HFF-Myc (cell line): Measurements from ENCODE around the gene MTR.

Source experiments
- DNase-seq: peaks from one replicate; pipeline ENCODE4 v3.0.0-alpha.2; 2011; ENCODE audit warnings: low read depth; ENCODE audit errors: extremely low read depth
- H3K4me3 ChIP-seq: replicated peaks from 2 replicates; pipeline ENCODE4 v1.5.1; 2011; ENCODE audit warnings: low read depth, mild to moderate bottlenecking, control low read depth, low read length
- TF ChIP-seq, protein P1 (sequence below): IDR thresholded peaks from 2 replicates; pipeline ENCODE4 v1.5.1; 2012; ENCODE audit warnings: mild to moderate bottlenecking, low read depth, low read length, control low read depth; ENCODE audit errors: missing control alignments

MTR gene

DNA sequence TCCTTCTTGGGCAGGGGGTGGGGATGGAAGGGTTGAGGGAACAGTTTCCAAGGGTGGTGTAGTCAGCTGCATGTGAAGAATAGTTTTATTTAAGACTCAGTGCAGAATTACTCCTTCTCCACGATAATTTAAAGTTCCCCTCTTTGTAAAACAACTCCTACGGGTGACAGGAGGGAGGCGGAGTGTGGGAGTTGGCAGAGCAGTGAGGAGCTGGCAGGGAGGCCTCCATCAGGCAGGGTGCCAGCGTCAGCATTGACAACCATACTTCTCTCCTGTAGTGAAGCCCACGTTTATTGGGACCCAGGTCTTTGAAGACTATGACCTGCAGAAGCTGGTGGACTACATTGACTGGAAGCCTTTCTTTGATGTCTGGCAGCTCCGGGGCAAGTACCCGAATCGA, 93.8 kb downstream of the MTR start:
- H3K4me3 ChIP-seq, result no peak overlapping the region
- no peak for DNase-seq
- TF ChIP-seq, protein P1, sequence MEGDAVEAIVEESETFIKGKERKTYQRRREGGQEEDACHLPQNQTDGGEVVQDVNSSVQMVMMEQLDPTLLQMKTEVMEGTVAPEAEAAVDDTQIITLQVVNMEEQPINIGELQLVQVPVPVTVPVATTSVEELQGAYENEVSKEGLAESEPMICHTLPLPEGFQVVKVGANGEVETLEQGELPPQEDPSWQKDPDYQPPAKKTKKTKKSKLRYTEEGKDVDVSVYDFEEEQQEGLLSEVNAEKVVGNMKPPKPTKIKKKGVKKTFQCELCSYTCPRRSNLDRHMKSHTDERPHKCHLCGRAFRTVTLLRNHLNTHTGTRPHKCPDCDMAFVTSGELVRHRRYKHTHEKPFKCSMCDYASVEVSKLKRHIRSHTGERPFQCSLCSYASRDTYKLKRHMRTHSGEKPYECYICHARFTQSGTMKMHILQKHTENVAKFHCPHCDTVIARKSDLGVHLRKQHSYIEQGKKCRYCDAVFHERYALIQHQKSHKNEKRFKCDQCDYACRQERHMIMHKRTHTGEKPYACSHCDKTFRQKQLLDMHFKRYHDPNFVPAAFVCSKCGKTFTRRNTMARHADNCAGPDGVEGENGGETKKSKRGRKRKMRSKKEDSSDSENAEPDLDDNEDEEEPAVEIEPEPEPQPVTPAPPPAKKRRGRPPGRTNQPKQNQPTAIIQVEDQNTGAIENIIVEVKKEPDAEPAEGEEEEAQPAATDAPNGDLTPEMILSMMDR, result no peak

DNA sequence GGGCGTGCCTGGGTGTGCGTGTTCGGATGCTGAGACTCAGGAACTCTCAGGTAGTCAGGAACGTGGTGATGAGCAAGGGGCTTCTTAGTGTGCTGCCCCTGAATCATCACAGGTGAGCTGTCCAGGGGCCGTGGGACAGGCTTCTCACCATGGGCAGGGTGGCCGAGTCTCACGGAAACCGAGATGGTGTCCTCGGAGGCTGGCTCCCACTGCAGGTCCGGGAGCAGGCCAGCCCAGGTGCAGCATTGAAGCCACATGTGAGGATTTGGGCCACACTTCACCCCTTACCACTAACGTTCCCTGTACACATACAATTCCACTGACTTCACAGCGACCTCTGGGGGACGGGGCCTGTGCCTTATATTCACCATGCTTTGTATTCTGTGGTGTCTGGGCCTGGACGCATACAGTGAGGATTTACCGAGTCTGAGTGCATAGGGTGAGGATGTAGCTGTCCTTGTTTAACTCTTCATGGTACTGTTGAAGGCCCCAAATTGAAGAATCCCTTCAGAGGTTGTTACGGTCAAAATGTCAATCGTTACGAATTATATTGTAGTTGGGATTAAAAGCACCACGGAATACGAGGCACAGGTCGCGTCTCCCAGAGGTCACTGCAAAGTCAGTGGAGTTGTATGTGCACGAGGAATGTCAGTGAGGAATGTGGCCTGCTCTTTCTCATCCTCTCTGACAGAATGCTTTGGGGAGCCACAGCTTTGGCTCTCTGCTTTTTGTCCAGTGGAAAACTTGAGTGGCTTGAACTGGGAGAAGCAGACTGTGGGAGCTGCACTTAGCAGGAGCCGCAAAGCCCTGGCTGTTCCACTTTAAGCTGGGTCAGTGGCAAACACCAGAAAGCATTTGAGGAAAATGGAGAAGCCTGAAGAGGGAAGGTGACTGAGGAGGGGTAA, 95.3 kb downstream of the MTR start:
- no peak for DNase-seq
- TF ChIP-seq, protein P1, result no peak
- no peak overlapping the region for H3K4me3 ChIP-seq

DNA sequence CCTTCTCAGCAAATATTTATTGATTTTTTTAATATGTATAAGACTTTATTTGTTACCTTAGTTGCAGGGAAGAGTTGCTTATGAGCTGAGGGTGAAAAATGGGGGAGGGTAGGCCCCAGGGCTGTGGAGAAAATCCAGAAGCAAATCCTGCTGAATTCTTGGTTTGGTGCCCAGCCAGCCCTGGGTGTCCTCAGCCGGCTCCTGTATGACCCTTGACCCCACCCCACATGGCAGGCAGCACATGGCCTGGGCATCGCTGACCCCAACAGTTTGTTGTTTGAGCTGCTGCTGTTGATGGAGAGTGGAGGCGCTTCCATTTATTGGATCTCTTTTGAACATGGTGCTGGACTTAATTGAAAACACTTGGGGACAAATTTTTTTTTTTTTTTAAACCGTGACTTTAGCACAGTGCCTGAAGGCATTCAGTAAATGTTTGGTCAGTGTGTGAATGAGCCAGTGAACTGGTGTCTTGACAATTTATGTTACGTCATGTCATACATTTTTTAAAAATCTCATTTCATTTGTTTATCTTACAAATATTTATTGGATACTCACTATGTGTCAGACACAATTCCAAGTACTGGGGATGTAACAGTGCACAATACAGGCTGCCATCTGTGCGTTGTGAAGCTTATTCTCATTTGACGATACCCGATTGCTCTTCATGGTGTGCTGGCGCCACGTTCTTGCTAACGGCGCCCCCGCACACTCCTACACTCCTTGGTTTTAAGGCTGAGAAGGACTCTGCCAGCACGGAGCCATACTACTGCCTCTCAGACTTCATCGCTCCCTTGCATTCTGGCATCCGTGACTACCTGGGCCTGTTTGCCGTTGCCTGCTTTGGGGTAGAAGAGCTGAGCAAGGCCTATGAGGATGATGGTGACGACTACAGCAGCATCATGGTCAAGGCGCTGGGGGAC, 98.8 kb downstream of the MTR start:
- peak; percentile 57 for DNase-seq
- TF ChIP-seq, protein P1, result no peak
- no peak overlapping the region for H3K4me3 ChIP-seq

DNA sequence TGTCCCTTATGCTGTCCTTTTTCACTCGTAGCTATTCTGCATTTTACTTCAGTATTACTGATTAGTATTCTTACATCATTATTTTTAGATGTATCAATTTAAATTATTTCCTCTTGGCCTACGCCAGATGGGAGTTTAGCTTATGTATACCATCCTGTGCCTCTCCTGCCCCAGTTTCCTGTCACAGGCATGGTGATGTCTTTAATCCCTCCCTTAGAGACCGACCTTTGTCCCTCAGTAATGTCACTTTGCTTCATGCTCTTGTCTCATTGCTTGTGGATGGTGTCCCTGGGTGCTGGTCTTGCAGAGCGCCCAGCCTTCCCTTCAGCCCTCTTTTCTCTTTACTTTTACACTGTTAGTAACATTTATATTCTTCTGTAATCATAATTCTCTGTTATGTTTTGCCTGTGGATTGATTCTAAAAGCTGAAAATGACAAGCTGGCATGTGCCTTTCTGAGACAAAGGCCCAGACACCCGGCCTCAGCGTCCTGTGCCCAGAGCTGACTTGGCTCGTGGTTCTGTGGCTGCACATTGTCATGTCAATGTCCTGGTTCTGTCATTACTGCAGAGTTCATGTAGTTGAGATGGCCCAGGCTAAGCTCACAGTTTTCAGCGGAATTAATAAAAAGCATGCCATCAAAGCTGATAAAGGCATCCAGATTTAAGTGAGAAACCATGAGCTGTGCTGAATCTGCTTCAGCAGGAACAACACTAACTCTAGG, 100.7 kb downstream of the MTR start:
- TF ChIP-seq, protein P1, result no peak
- no peak overlapping the region for H3K4me3 ChIP-seq
- DNase-seq, result no peak

DNA sequence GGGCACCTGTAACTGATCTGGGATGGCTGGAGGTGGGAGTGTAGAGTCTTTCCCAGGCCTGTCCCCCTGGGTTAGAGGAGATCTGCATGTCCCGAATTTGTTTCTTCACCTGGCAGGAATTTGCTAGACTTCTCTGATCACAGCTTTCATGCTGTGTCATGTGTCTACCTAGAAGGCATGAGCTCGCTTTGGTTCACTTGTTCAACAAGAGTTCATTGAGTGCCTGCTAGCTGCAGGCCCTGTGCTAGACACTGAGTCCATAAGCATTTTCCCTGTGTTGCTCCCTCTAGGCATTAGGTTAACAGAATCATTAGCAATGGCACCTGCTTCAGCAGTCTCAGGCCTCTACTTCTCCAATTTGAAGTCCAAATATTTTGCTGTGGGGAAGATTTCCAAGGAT, 101.6 kb downstream of the MTR start:
- DNase-seq, result no peak
- no peak overlapping the region for H3K4me3 ChIP-seq
- TF ChIP-seq, protein P1, result no peak

DNA sequence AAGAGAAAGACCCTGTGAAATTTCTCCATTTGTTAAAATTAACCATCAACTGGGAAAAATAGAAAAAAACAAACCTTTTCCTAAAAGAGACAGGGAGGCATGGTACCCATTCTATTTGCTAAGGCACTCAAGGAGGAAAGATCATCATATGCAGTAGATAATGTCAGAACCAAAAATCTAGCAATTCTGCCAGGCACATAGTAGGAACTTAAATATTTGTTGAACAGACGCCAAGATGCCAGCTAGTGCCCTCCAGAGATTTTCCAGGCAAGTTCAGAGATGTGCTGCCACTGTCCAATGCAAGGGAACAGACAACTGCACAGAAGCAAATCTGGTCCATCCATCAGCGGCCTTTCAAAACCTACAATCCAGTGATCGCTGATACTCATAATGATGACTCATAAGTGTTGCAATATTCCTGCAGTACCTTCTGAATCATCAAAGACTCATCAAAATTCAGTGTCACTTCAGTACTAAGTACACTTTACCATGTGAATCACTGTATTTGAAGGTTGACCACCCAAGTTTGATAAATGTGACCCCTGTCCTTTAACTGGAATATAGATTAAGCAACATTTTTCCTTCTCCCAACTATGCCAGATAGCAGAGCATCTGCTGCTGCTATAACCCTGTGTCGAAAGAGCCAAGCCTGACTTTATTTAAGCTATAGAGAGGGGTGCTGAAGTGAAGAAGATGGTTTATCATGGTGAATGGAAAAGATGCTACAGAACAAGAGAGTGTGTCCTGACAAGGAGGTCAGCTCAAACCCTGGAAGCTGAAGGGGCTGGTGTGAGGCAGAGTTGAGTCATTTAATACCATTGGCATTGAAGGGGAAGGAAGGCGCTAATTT, 110.0 kb downstream of the MTR start:
- DNase-seq, result peak; percentile 20
- TF ChIP-seq, protein P1, result no peak
- H3K4me3 ChIP-seq, result no peak overlapping the region
